ENCODE data around the gene P3H4.

P3H4 gene

GRCh38 chr17:41822216-41823140 is 10.7 kb upstream of the P3H4 start:
- DNase-seq (ENCODE audit: low read depth in 3 of 3) = no peak

GRCh38 chr17:41821776-41822175 is 10.0 kb upstream of the P3H4 start:
- no peak for DNase-seq (ENCODE audit: low read depth in 3 of 3)

GRCh38 chr17:41818024-41818423 is 6.3 kb upstream of the P3H4 start:
- DNase-seq (ENCODE audit: low read depth in 3 of 3) = no peak

- DNase-seq (ENCODE audit: low read depth in 3 of 3) = no peak
These were observed 5.0 kb upstream of the P3H4 start for GRCh38 chr17:41816637-41817320.

- DNase-seq (ENCODE audit: low read depth in 3 of 3) = no peak
These were observed 2.4 kb upstream of the P3H4 start for GRCh38 chr17:41814195-41814594.

GRCh38 chr17:41813699-41814124 is 2.0 kb upstream of the P3H4 start:
- no peak for DNase-seq (ENCODE audit: low read depth in 3 of 3)

GRCh38 chr17:41813152-41813680 is 1.5 kb upstream of the P3H4 start:
- DNase-seq (ENCODE audit: low read depth in 3 of 3) = no peak

GRCh38 chr17:41812381-41813151 is 817 bp upstream of the P3H4 start, which contains the start of gene FKBP10:
Gene FKBP10, plus strand, starts transcription at chr17:41813004. Its CDS starts 31 bp downstream, at chr17:41813035.
- no peak for DNase-seq (ENCODE audit: low read depth in 3 of 3)

- peak in 1 of 3 experiments; percentile 27 for DNase-seq (ENCODE audit: low read depth in 3 of 3)
These were observed 845 bp downstream of the P3H4 start for GRCh38 chr17:41810659-41811548.

GRCh38 chr17:41806685-41807445 is 4.9 kb downstream of the P3H4 start:
- DNase-seq (ENCODE audit: low read depth in 3 of 3) = no peak

GRCh38 chr17:41803049-41804020 is 8.4 kb downstream of the P3H4 start:
- DNase-seq (ENCODE audit: low read depth in 3 of 3) = no peak

GRCh38 chr17:41801374-41802271 is 10.1 kb downstream of the P3H4 start:
- peak; percentile 46 to 67 (median 59) for DNase-seq (ENCODE audit: low read depth in 3 of 3)

- DNase-seq (ENCODE audit: low read depth in 3 of 3) = no peak
These were observed 11.0 kb downstream of the P3H4 start for GRCh38 chr17:41800601-41801373.

GRCh38 chr17:41799366-41799765 is 12.4 kb downstream of the P3H4 start:
- no peak for DNase-seq (ENCODE audit: low read depth in 3 of 3)

GRCh38 chr17:41797377-41797776 is 14.4 kb downstream of the P3H4 start:
- DNase-seq (ENCODE audit: low read depth in 3 of 3) = no peak

- DNase-seq (ENCODE audit: low read depth in 3 of 3) = no peak
These were observed 15.4 kb downstream of the P3H4 start for GRCh38 chr17:41796121-41796895.
